Large intestine (tissue), 3 donors: Measurements from ENCODE around the gene TTC19. TPM values are rescaled to one million over a fixed set of nuclear protein-coding genes. Genes with fewer than 3 reads are reported as not detected.
"Not testable (repeated sequence)": the region's sequence is repeated elsewhere in the genome, so short reads cannot be mapped to it uniquely, and the experiment has no call there.

Experiments used
- DNase-seq, 2 donors: peaks; one replicate each; pipeline versions ENCODE4 v3.0.0 to v3.0.0-alpha.2; 2013
- H3K27ac ChIP-seq: one replicate; pipeline ENCODE4 v1.5.1; 2013; ENCODE audit warnings: low read length
- H3K27me3 ChIP-seq: 2 replicates; pipeline ENCODE4 v1.6.1; 2013; ENCODE audit warnings: low read length; ENCODE audit not compliant: control insufficient read depth, insufficient read depth
- H3K36me3 ChIP-seq: 2 replicates; pipeline ENCODE4 v1.6.1; 2013; ENCODE audit warnings: low read length; ENCODE audit not compliant: control insufficient read depth, insufficient read depth
- H3K4me1 ChIP-seq: one replicate; pipeline ENCODE4 v1.6.1; 2013; ENCODE audit warnings: low read length; ENCODE audit not compliant: control insufficient read depth, insufficient read depth
- H3K4me3 ChIP-seq: one replicate; pipeline ENCODE4 v1.5.1; 2013; ENCODE audit warnings: low read length
- H3K9me3 ChIP-seq: one replicate; pipeline ENCODE4 v1.6.1; 2013; ENCODE audit warnings: mild to moderate bottlenecking, low read depth, low read length, moderate library complexity; ENCODE audit not compliant: control insufficient read depth
- WGBS: methylation state at CpG from one replicate; pipeline ENCODE4 v1.1.5; 2013; ENCODE audit warnings: low lambda C conversion rate; ENCODE audit not compliant: insufficient coverage; 5-methylcytosine and 5-hydroxymethylcytosine counted together
- polyA plus RNA-seq: library from polyadenylated mRNA; unstranded; fragments of 120-200 nt; gene quantifications from one replicate; pipeline ENCODE4 v1.2.1, GENCODE V29; 2013

TTC19 gene
- polyA plus RNA-seq, 1 donor = 58.3 TPM

GRCh38 chr17:15971882-15972281 is 27.7 kb upstream of the TTC19 start:
- Histone ChIP-seq H3K9me3 (no peaks in the 10 kb centered on the region), H3K27ac (no peak overlapping the region), H3K36me3 (peaks cover 15% of the 10 kb centered on the region), H3K4me1 (peaks cover 5% of the 10 kb centered on the region), H3K27me3 (no peaks in the 10 kb centered on the region), H3K4me3 (no peak overlapping the region)
- WGBS = no CpG with 5 or more reads among the region's 5 CpGs
- DNase-seq = no peak

- DNase-seq = no peak
- Histone ChIP-seq H3K36me3 (peaks cover 18% of the 10 kb centered on the region), H3K27me3 (no peaks in the 10 kb centered on the region), H3K9me3 (no peaks in the 10 kb centered on the region), H3K27ac (no peak overlapping the region), H3K4me1 (no peaks in the 10 kb centered on the region), H3K4me3 (no peak overlapping the region)
- WGBS = no CpG with 5 or more reads among the region's 4 CpGs
These were observed 27.1 kb upstream of the TTC19 start for GRCh38 chr17:15972497-15972951.

- no peaks in the 10 kb centered on the region for H3K9me3 ChIP-seq
- H3K4me3 ChIP-seq = no peak overlapping the region
- no peak for DNase-seq
These were observed 26.6 kb upstream of the TTC19 start for GRCh38 chr17:15973016-15973415.

GRCh38 chr17:15973834-15974233 is 25.8 kb upstream of the TTC19 start:
- no peak overlapping the region for H3K4me3 ChIP-seq
- 100% methylated on average over 3 of the region's 6 CpGs for WGBS
- H3K4me1 ChIP-seq = no peaks in the 10 kb centered on the region
- H3K27ac ChIP-seq = no peak overlapping the region
- no peak for DNase-seq
- no peaks in the 10 kb centered on the region for H3K9me3 ChIP-seq
- H3K36me3 ChIP-seq = peaks cover 26% of the 10 kb centered on the region
- no peaks in the 10 kb centered on the region for H3K27me3 ChIP-seq

More at GRCh38 chr17:15973016-15973415, 26.6 kb upstream of the TTC19 start:
- Histone ChIP-seq H3K27ac (no peak overlapping the region), H3K27me3 (no peaks in the 10 kb centered on the region), H3K4me1 (no peaks in the 10 kb centered on the region), H3K36me3 (peaks cover 23% of the 10 kb centered on the region)

GRCh38 chr17:15977894-15978293 is 21.7 kb upstream of the TTC19 start:
- H3K4me1 ChIP-seq = no peaks in the 10 kb centered on the region
- WGBS = no CpG with 5 or more reads among the region's 2 CpGs
- DNase-seq = no peak
- no peak overlapping the region for H3K27ac ChIP-seq
- H3K4me3 ChIP-seq = no peak overlapping the region
- no peaks in the 10 kb centered on the region for H3K9me3 ChIP-seq
- H3K36me3 ChIP-seq = peaks cover 49% of the 10 kb centered on the region
- no peaks in the 10 kb centered on the region for H3K27me3 ChIP-seq

GRCh38 chr17:15978606-15979005 is 21.0 kb upstream of the TTC19 start:
- no peak for DNase-seq
- peaks cover 49% of the 10 kb centered on the region for H3K36me3 ChIP-seq
- no peak overlapping the region for H3K4me3 ChIP-seq
- H3K4me1 ChIP-seq = no peaks in the 10 kb centered on the region
- no peak overlapping the region for H3K27ac ChIP-seq
- WGBS = no CpG with 5 or more reads among the region's 1 CpG
- no peaks in the 10 kb centered on the region for H3K9me3 ChIP-seq
- H3K27me3 ChIP-seq = no peaks in the 10 kb centered on the region

GRCh38 chr17:15979013-15979412 is 20.6 kb upstream of the TTC19 start:
- H3K36me3 ChIP-seq = peaks cover 52% of the 10 kb centered on the region
- H3K27ac ChIP-seq, H3K27me3 ChIP-seq, H3K4me3 ChIP-seq, H3K4me1 ChIP-seq, DNase-seq, H3K9me3 ChIP-seq: not testable (repeated sequence)
- WGBS = no CpG with 5 or more reads among the region's 4 CpGs

- peak in 1 of 2 donors; percentile 33 for DNase-seq
- no peaks in the 10 kb centered on the region for H3K9me3 ChIP-seq
- WGBS = no CpG with 5 or more reads among the region's 2 CpGs
- H3K4me1 ChIP-seq = no peaks in the 10 kb centered on the region
- peak overlapping the region; percentile 9 for H3K27ac ChIP-seq
- H3K27me3 ChIP-seq = no peaks in the 10 kb centered on the region
- H3K4me3 ChIP-seq = no peak overlapping the region
- peaks cover 55% of the 10 kb centered on the region for H3K36me3 ChIP-seq
These were observed 18.4 kb upstream of the TTC19 start for GRCh38 chr17:15981208-15981607.

GRCh38 chr17:15981646-15982580 is 17.7 kb upstream of the TTC19 start:
- Histone ChIP-seq H3K27me3 (no peaks in the 10 kb centered on the region), H3K27ac (no peak overlapping the region)

GRCh38 chr17:15996322-15996721 is 3.3 kb upstream of the TTC19 start:
- no peak for DNase-seq
- Histone ChIP-seq H3K36me3 (peaks cover 21% of the 10 kb centered on the region), H3K27me3 (no peaks in the 10 kb centered on the region), H3K4me3 (no peak overlapping the region), H3K4me1 (peaks cover 7% of the 10 kb centered on the region), H3K9me3 (peaks cover 2% of the 10 kb centered on the region), H3K27ac (no peak overlapping the region)
- 100% methylated on average over 1 of the region's 6 CpGs for WGBS

More at GRCh38 chr17:15981646-15982580, 17.7 kb upstream of the TTC19 start:
- Histone ChIP-seq H3K4me3 (no peak overlapping the region), H3K9me3 (no peaks in the 10 kb centered on the region), H3K36me3 (peaks cover 53% of the 10 kb centered on the region), H3K4me1 (no peaks in the 10 kb centered on the region)
- 100% methylated on average over 1 of the region's 5 CpGs for WGBS
- no peak for DNase-seq
